Tibial nerve (tissue), 4 donors: ENCODE measurements around the gene TPH1.

Source experiments
- CTCF ChIP-seq, 5 experiments: fragments of 200-600 bp in 3 of 5; fragments of 450-650 bp in 2 of 5; sonication (generic) in 3 of 5; IDR thresholded peaks; one replicate each; pipeline ENCODE4 v1.5.1; 2016 to 2019; ENCODE audit warnings: antibody characterized with exemption in 5 of 5, mild to moderate bottlenecking in 3 of 5, moderate library complexity in 2 of 5
- EP300 ChIP-seq, 2 donors: sonication (generic); formaldehyde crosslinking; IDR thresholded peaks; one replicate each; pipeline ENCODE4 v1.6.1; 2017; ENCODE audit warnings: antibody characterized with exemption in 2 of 2, mild to moderate bottlenecking in 1 of 2
- POLR2A ChIP-seq, 2 donors: fragments of 450-650 bp; IDR thresholded peaks; one replicate each; pipeline ENCODE4 v1.6.1; 2017; ENCODE audit warnings: antibody characterized with exemption in 2 of 2, mild to moderate bottlenecking in 2 of 2, moderate library complexity in 2 of 2

- TF ChIP-seq CTCF (IDR thresholded peaks at IDR 0.05) (no peak), POLR2A (IDR thresholded peaks at IDR 0.05) (no peak), EP300 (IDR thresholded peaks at IDR 0.05) (no peak)
Observed at GRCh38 chr11:18012122-18012905, 33.8 kb downstream of the TPH1 start.
